GM21619 (cell line): ENCODE data around the gene WDR91.
A peak's percentile ranks its signal among the peaks of the same experiment; 100 is the strongest.
"Not testable (repeated sequence)": the region's sequence is repeated elsewhere in the genome, so short reads cannot be mapped to it uniquely, and the experiment has no call there.

Experiments
- ATAC-seq: cut with Tn5 transposase; IDR thresholded peaks from one replicate; pipeline ENCODE4 v1.9.1; 2021; ENCODE audit not compliant: unreplicated experiment

The WDR91 gene

DNA sequence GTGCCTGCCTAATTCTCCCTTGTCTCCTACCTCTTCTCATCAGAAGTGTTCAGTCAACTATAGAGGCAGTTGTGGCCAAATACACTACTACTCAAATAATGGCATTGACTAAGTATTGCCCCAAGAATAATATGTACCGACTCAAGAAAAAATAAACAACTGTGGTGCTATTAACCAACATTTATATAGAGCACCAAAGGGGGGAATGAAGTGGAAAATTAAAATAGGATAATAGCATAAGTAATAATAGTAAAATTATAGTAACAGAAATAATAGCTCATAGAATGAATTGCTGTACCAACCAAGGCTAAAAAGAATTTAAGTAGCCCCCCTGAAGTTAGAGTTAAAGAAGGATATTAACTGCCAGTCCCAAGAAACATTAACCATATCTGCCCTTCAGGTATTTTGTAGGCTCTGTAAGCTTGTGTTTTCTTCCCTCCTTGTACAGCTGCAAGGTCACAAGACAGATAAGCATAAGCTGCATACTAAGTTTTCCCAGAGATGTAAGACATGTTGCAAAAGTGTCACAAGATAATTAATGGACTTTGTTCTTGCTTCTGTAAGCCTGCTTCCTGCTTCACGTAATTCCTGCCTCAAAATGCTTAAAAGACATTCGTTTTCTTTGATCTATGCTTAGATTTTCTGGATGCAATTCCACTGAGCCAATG, 29.9 kb downstream of the WDR91 start:
- ATAC-seq, result no peak

GRCh38 chr7:135180122-135180521, 31.2 kb downstream of the WDR91 start:
- ATAC-seq, result no peak

DNA sequence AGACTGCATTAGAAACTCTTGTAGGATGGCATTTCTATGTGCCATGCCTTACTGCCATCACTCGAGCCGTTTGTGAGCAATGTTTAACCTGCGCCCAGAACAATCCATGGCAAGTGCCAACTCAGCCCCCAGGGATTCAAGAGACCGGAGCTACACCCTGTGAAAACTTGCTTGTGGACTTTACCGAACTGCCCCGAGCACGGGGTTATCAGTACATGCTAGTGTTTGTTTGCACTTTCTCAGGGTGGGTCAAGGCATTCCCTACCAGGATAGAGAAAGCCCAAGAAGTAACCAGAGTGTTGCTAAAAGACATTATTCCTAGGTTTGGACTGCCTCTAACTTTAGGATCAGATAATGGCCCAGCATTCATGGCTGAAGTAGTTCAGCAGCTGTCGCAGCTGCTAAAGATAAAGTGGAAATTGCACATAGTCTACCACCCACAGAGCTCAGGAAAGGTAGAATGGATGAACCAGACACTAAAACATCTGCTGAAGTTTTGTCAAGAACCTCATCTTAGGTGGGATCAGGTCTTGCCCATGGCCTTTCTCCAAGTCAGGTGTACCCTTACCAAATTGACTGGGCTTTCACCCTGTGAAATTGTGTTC, 31.9 kb downstream of the WDR91 start:
- ATAC-seq, result no peak

DNA sequence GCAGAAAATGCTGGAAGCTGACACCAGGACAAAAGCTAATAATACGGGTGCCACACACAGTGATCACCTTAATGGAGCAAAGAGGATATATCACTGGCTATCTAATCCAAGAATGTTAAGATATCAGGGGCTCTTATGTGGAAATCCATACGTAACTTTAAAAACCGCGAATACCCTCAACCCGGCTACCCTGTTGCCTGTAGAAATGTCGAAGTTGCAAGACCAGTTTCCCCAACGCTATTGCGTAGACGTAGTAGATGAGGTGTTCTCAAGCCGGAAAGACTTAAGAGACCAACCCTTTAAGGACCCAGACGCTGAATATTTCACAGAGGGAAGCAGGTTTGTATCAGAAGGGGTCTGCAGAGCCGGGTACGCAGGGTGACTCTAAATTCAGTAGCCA, 33.0 kb downstream of the WDR91 start:
- no peak for ATAC-seq

- ATAC-seq, result no peak
These were observed 34.2 kb downstream of the WDR91 start for GRCh38 chr7:135177028-135177696.

DNA sequence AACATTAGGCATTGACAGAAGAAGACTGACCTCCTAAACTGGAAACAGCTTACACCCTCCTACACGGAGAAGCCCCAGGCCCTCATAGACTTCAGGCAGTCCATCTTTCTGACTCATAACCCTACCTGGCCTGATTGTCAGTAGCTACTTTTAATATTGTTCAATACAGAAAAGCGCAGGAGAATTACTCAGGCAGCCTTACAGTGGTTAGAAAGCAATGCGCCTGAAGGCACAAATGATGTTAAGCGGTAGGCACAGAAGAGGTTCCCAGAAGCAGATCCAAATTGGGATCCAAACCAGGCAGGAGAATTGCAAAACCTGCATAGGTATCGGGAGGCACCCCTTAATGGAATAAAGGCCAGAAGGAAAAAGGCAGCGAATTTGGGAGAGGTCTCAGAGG, 35.4 kb downstream of the WDR91 start:
- no peak for ATAC-seq

GRCh38 chr7:135174941-135175340, 36.4 kb downstream of the WDR91 start:
- no peak for ATAC-seq

DNA sequence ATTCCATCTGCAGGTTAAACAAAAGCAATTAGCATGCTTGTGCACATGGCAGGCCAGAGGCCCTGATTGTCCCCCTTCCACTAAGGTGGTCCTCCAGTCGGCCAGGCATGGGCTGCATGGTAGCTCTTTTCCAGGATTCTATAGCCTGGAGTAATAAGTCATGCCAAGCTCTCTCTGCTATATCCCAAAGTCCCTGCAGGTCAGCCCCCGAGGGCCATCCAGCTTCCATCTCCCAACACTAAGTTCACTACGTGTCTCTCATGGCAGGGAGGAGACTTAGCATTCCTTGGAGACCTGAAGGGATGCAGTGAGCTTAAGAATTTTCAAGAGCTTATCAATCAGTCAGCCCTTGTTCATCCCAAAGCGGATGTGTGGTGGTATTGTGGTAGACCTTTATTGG, 37.4 kb downstream of the WDR91 start:
- not testable (repeated sequence) for ATAC-seq

GRCh38 chr7:135171581-135172291, 39.6 kb downstream of the WDR91 start:
- not testable (repeated sequence) for ATAC-seq

DNA sequence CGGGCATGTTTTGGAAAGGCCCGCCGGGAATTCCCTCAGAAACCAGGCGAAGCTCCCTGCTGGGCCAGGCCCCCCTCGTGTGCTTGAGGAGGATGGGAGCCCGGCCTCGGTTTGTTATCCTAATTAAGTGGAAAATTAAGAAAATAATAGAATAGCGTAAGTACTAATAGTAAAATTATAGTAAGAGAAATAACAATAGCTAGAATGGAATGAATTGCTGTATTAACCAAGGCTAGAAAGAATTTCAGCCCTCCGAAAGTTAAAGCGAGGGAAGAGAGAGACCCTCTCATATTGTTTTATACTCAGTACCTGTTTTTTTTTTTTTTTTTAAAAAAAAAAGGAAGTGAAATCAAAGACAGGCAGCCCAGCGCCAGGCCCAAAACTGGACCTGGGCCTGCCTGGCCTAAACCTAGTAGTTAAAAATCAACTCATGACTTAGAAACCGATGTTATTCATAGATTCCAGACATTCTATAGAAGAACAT, 40.3 kb downstream of the WDR91 start:
- peak; percentile 41 for ATAC-seq

DNA sequence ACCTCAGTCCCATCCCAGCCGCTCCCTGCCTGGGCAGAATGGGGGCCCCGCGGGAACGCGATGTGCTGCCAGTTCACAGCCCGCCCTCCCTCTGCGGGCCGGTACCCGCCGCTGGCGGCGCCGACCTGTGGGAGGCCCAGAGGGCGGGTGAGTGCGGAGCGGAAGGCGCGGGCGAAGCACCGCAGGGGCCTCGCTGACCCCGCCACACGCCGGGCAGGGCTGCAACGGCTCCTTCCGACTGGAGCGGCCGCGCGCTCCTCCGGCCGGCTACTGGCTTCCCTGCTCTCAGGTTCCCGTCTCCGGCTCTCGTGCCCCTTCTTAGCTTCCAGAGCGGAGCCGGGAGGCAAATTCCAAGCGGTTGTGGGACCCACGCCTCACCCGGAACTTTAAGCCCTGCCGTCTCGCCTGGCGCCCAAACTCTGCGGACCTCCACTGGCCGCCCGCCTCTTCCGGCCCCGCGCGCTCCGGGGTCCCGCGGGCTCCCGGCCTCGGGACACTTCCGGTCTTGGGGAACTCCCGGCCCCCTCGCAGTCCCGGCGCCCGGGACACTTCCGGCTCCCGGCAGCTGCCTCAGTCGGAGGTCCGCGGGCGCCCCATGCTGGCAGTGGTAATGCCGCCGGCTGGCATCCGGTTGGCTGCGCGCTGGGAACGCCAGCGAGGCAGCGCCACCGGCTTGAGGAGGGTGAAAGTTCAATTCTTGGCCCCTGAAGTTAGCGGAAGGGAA, 40.9 kb downstream of the WDR91 start, which contains the start of gene CYREN:
Gene CYREN, minus strand, starts transcription at position 434 of the 724 bp plus-strand sequence. CDS start 1,785 bp downstream, outside the sequence.
- ATAC-seq, result peak; percentile 59

- ATAC-seq, result peak; percentile 9
These were observed 41.4 kb downstream of the WDR91 start for GRCh38 chr7:135169964-135170273.

DNA sequence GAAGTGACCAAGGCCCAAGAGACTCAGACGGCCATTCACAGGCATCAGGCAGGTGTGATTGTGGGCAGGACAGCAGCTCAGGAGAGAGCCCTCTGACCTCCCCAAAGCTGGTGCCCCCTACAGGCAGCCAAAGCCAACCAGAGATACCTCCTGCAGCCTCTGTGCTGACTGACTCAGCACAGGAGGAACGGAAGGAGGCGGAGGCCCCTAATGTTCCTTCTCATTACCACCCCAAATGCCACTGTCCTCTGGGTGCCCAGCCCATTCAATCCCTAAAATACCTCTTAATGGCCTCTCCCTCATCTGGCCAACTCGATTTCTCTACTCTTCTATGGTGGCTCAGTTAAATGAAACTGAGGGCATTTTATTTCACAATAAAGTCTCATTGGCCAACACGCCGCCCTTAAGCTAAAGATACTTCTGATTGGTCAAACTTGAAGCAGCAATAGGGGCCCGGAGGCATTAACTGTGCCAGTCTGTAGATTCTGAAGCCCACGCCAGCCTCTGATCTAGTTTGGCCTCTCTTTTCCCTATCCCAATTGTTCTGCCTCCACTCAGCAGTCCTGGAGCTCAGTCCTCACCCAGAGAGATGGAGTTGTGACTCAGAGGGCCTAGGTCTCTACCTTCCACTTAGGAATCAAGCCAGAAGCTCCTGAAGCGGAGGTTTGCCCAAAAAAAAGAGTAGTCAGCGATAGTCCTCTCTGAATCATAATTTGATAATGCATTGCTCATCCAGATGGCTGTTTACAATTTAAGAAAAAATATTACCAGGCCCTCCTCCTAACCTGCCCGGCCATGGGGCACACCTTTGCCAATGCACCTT, 42.0 kb downstream of the WDR91 start:
- ATAC-seq, result peak; percentile 32

- no peak for ATAC-seq
These were observed 42.7 kb downstream of the WDR91 start for GRCh38 chr7:135168489-135169140.

DNA sequence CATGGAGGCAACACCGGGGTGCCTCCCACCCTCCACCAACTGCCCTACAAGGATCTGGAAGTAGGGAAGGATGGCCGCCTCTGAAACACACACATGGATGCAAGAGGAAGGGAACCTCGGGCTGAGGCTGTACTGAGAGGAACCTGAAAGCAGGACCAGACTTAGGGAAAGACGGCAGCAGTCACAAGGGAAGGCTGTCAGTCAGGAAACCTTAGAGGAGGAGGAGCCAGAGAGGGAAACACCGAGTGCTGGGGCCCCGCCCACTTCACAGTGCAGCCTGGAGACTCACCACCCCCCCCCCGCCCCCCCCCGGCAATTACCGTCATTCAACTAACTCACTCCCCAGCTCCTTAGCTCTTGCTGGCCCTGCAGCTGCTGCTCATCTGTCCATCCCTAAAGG, 43.3 kb downstream of the WDR91 start:
- no peak for ATAC-seq

DNA sequence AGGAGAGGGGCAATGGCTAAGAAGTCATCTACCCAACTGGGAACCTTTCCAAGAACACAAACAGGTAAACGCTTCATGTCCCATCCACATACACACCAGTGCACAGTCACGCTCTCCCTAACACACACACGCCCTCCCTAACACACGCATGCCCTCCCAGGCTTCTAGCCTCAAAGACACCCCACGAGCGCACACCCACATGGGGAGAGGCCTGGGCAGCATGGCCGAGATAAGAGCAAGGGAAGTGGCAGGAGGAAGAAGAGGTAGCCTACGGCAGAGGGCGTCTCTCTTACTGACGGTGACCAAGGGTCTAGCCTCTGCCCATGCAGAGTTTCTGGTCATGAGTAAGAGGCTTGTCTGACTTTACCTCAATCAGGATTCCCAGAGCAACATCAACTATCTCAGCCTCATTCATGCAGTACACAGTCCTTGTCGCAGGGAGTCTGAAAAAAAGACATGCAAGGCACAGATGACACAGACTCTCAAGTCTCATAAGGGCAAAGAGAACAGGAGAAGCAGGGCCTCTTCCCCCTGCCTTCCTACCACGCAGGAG, 43.9 kb downstream of the WDR91 start:
- no peak for ATAC-seq

DNA sequence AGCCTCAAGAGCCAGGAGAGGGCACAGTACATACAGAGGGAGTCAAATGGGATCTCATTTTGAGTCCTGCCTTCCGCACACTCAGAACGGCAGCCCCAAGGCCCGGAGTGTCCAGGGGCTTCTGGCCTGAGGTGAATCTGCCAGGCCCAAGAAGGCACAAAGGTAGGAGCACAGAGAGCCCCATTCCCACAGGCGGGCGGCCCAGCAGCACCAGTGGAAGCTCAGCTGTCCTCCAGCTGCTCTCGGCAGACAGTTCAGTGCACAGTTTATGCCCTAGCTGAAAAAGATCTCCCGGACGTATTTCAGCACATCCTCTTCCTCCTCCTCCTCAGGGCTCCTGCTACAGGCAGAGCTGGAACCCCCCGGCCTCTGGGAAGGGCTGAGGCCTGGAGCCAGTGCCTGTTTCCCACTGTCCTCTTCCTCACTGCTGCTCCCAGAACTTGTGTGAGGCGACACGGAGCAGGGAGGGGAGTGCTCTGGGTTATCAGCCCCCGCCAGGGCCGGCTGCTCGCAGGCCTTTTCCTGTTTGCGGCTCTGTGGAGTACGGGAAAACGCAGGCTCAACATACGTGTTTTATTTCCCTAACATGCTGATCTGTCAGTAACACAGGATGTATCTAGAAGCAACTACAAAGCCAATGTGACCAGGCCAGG, 44.9 kb downstream of the WDR91 start:
- no peak for ATAC-seq

DNA sequence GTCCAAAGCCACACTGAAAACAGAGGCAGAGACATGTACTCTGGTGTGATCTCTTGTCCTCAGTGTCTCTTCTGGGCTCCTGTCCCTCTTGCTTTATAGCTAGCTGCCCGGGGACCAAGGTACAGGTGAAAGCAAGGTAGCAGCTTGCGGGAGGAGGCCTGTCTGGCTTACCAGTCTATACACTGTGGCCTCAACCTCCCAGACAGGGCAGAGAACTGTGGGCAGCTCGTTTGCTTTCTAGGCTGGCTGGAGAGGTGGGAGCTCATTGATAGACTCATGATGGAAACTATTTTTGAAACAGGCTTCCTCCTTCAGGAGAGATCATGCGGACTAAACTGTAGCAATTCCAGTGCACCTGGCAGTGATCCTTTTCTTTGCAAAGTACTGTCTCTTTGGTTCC, 45.5 kb downstream of the WDR91 start:
- ATAC-seq, result no peak
